GM10266 (cell line): Measurements from ENCODE around the gene MRAS.
"Not testable (repeated sequence)": the region's sequence is repeated elsewhere in the genome, so short reads cannot be mapped to it uniquely, and the experiment has no call there.

Experiments
- DNase-seq: peaks from one replicate; pipeline ENCODE4 v3.0.0; 2012; ENCODE audit errors: extremely low spot score
- CTCF ChIP-seq: IDR thresholded peaks from 2 replicates; pipeline ENCODE4 v1.5.1; 2012; ENCODE audit warnings: mild to moderate bottlenecking, low read depth; ENCODE audit not compliant: control insufficient read depth, insufficient read depth; ENCODE audit errors: missing control alignments

MRAS gene

GRCh38 chr3:138450181-138450580 is 101.8 kb downstream of the MRAS start:
- no peak for DNase-seq
- no peak for TF ChIP-seq CTCF

GRCh38 chr3:138450704-138451424 is 102.5 kb downstream of the MRAS start:
- no peak for DNase-seq
- no peak for TF ChIP-seq CTCF

GRCh38 chr3:138451595-138452162 is 103.3 kb downstream of the MRAS start:
- DNase-seq = no peak
- TF ChIP-seq CTCF = no peak

GRCh38 chr3:138452436-138452835 is 104.1 kb downstream of the MRAS start:
- no peak for DNase-seq
- no peak for TF ChIP-seq CTCF

- DNase-seq = not testable (repeated sequence)
Observed at GRCh38 chr3:138453940-138454339, 105.6 kb downstream of the MRAS start.
